ENCODE results near the gene LAMC3.

DNA sequence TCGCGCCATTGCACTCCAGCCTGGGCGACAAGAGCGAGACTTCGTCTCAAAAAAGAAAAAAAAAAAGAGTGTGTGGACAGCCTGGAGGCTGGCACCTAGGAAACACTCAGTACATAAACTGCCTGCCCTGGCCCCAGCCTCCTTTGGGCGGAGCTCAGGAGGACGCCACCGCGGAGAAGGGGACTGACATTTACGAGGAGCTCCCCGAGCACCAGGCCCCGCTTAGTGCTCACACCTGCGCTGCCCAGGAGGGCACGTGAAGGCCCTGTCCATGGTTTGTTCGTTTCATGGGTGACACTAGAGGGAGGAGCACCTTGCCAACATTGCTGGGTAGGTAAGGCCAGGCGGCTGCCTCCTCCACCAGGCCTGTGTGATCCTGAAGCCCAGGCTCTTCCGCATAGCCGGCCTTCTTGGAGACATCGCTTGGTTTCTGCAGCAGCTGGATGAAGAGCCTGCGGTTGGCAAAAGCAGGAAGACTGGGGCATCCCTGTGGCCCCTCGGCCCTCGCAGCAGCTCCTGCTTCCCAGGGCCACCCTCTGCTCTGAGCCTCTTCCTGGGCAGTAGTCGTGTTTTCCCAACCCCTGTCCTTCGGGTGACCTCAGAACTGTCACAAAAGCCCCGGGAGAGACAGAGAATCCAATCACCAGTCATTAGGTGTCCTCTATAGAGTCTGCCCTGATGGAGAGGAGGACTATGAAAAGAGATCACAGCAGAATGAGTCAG, 26.2 kb upstream of the LAMC3 start:
- TF ChIP-seq POLR2A (IDR thresholded peaks at IDR 0.05; ENCODE audit: low read depth, low read length) (no peak), TAF1 (IDR thresholded peaks at IDR 0.05; ENCODE audit: low read depth, low read length) (no peak), POLR2AphosphoS5 (IDR thresholded peaks at IDR 0.05; ENCODE audit: low read depth, low read length) (no peak), POU2F2 (IDR thresholded peaks at IDR 0.05; ENCODE audit: low read depth, low read length) (no peak), SPI1 (IDR thresholded peaks at IDR 0.05; ENCODE audit: low read depth, low read length) (no peak), PAX5 (IDR thresholded peaks at IDR 0.05; ENCODE audit: insufficient read depth, low read length, severe bottlenecking) (no peak)
